GM12874 (cell line): Measurements from ENCODE around the gene GPC5.

Experiments used
- TF ChIP-seq, protein P1 (sequence below): IDR thresholded peaks from 2 replicates; pipeline ENCODE4 v1.5.1; 2011; ENCODE audit warnings: low read depth, mild to moderate bottlenecking, control low read depth, low read length, moderate library complexity; ENCODE audit not compliant: insufficient read depth

GPC5 gene

DNA sequence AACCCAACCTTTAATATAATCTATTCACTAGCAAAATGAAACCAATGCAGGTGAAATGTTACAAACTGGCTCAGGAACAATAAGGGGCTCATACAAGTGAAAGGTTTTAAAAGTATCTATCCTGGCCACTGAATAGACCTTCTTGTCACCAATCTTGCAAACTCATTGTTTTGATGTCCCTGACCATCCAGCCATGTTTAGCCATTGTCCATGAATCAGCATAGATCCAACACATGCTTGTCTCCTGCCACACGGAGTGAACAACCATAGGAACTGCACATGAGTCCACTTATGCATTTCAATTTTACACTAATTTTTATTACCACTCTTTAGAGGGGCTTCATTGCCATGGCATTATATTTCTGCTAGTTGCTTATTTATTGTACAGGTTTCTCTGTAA, 331.4 kb downstream of the GPC5 start:
- TF ChIP-seq, protein P1, sequence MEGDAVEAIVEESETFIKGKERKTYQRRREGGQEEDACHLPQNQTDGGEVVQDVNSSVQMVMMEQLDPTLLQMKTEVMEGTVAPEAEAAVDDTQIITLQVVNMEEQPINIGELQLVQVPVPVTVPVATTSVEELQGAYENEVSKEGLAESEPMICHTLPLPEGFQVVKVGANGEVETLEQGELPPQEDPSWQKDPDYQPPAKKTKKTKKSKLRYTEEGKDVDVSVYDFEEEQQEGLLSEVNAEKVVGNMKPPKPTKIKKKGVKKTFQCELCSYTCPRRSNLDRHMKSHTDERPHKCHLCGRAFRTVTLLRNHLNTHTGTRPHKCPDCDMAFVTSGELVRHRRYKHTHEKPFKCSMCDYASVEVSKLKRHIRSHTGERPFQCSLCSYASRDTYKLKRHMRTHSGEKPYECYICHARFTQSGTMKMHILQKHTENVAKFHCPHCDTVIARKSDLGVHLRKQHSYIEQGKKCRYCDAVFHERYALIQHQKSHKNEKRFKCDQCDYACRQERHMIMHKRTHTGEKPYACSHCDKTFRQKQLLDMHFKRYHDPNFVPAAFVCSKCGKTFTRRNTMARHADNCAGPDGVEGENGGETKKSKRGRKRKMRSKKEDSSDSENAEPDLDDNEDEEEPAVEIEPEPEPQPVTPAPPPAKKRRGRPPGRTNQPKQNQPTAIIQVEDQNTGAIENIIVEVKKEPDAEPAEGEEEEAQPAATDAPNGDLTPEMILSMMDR, result no peak

DNA sequence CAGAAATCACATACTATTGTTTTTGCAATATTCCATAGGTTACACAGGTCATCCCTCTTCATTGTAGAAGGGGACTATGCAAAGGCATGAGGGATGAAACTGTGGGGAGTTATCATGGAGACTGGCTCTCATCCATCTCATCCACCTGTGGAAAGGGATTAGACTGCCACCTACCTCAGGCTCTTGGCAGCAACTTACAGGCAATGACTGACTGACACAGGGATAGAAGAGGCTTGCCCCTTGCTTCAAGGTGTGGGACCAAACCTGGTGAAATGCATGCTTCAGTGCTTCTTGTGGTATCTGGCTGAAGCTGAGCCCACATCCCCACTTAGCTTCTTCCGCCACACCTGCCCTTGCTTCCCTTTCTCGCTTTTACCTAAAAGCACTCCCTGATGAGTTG, 341.3 kb downstream of the GPC5 start:
- TF ChIP-seq, protein P1, result no peak

DNA sequence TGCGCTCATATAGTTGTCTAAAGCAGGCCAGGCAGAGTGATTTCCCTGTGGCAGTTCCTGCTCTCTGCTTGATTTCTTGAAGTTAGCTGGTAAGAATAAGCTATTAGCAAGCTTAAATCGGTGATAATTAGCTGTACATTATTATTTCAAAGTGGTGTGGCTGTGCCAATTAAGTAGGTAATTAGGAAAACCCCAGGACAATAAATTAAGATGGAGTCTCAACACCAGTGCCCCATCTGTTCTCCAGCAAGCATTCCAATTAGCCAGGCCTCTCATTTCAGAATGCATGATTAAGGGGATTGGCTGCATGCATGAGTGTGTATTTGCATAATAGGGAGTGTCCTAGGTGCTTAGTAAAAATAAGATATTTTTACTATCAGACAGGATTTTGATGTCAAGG, 342.3 kb downstream of the GPC5 start:
- TF ChIP-seq, protein P1, result no peak

DNA sequence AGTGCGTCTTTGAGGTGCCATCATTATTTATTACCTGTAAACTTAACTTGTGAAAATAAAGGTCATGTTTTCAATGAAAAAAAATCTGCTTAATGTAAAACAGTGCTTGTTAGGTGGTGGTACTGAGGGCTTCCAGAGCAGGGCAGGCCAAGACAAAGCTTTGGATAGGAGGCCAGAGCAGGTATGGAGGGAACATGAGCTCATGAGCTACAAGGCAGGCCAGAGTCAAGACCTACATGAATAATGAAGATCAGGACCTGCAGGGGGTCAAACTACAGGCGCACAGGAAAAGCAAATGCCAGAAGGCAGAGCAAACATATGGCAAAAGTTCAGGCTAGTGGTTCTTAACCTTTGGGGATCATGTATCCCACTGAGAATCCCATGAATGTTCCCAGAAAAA, 343.5 kb downstream of the GPC5 start:
- TF ChIP-seq, protein P1, result no peak

DNA sequence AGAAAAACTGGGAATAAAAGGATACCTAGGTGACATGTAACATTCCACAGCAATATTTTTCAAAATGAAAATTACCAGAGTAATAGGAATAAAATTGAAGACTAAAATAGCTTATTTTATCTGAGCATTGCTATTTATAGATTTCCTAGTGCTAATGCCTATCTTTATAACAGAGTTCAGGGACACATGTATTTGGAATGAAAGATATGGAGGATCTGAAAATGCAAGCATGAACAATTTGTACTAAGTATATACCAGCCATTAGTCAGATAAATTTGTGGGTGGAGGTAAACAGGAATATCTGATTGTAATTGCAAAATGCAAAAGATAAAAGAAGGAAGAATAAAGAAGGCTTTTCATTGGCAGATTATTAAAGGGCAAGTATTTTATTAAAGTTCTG, 345.9 kb downstream of the GPC5 start:
- TF ChIP-seq, protein P1, result no peak

DNA sequence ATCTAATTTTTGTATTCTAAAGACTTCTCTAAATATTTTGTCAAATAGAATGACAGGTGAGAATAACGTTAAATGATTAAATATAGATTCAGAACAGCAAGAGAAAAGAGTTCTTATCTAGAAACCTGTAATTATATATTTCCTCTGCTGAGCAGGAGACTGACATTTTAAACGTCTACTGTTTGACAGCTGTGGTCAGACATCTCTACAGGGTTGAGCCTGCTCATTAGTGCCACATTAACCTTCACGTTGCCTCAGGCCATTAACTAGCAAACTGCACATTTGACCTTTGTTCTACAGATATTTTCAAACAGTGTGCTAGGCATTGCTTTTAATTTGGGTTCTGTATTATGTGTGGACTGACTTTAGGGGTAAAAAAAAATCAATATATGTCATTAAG, 347.5 kb downstream of the GPC5 start:
- TF ChIP-seq, protein P1, result no peak

DNA sequence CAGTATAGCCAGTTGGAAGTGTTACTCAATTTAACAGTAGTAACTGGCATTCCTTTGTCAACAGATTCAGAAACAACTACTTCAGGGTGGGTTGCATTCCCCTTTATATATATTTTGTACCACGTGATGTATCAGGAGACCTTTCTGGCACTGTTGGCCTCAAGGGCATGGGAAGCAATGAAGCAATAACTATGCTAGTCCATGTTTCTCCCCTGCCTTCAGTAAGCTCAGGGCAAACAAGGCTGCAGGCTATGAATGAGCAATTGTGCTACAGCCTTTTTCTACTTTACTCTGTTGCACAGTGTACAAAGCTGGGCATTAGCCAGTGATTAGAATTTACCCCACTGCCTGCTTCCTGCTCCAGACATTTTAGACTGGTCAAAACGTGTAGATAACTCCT, 348.8 kb downstream of the GPC5 start:
- TF ChIP-seq, protein P1, result no peak

DNA sequence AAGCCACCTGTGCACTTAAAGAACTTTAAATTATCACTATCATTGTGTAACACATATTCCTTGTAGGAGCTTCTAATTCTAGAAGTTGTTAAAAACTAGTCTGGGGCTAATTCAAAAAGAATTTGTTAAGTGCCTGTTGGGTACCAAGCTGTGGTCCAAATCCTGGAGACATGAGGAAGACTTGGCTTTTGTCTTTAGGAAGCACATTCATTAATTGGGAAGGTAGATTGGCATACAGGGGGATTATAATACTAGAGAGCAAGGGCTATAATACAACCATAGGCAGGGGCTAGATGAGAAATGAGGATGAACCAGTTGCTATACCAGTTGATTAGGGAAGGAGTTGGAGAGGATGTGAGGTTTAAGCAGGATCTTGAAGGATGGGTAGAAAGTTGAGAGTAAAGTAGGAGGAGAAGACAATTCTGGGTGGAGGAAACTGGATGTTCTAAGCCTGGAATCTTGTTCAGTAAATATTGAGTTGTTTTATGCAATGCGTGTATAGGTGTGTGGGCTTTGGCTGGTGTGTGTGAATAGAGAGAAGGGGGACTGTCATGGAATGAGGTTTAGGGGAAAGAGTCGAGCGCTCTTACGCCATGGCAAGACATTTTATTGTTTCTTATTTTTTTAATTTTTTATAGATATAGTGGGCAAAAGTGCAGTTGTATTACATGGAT, 350.1 kb downstream of the GPC5 start:
- TF ChIP-seq, protein P1, result no peak
